Measurements from ENCODE around the gene THSD4. TPM values are rescaled to one million over a fixed set of nuclear protein-coding genes. Genes with fewer than 3 reads are reported as not detected.

THSD4 gene
- total and polyA plus RNA-seq, 2 of the 8 experiments (the other 6 are each of a cell fraction or from before 2014, with no cell fraction given) = 2.5 to 6.2 TPM

DNA sequence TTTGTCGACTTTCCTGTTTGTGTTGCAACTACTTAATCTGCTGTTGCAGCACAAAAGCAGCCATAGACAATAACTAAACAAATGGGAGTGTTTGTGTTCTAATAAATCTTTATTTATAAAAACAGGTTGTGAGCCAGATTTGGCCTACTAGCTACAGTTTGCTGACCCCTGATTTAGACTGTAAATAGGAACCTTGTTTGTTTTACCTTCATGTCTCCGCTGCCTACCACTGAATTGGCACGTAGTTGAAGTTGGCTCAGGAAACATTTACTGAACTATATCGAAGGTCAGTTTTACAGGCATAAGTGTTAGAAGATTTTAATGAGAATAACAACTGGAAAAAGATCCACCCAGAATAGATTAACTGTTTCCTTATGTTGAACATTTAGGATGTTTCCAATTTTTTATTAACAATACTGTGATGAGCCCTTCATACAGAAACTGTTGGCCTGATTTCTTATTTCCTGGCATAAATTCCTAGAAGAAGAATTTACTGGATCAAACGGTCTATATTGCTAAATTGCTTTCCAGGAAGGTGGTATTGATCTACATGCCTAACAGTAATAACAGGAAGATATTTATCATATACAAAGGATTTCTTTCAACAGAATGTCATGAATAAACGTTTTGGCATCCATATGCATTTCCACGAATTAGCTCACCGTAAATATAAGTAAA is 538.9 kb downstream of the THSD4 start:
- 65% methylated on average over 8 of the region's 8 CpGs; no CpG with 5 or more reads in 1 of the 2 experiments for WGBS, 2 experiments (ENCODE audit: extremely low coverage in 1 of 2, insufficient coverage in 1 of 2, insufficient read length in 1 of 2, insufficient replicate concordance in 2 of 2, low coverage in 1 of 2, low lambda C conversion rate in 2 of 2, missing lambda C conversion rate in 1 of 2)
- Histone ChIP-seq H3K18ac (ENCODE audit: extremely low read depth, low read length) (no peak overlapping the region), H3K4me3 (ENCODE audit: extremely low read depth in 1 of 4, insufficient read depth in 2 of 4, low read depth in 3 of 4, low read length in 4 of 4) (no peak overlapping the region), H2BK5ac (ENCODE audit: low read depth, low read length) (no peak overlapping the region), H3K14ac (ENCODE audit: insufficient read length) (no peak overlapping the region), H3K4me1 (replicated peaks in 1 of 4; ENCODE audit: control insufficient read depth in 3 of 4, insufficient read depth in 4 of 4, low read length in 3 of 4) (peaks cover 0 to 8% (median 1%) of the 10 kb centered on the region in 4 experiments; a peak in 2 of 7 replicates), H3K4ac (replicated peaks; ENCODE audit: insufficient read length, low read depth, low read length) (no peak overlapping the region), H2BK20ac (ENCODE audit: low read length) (no peak overlapping the region), H4K5ac (ENCODE audit: insufficient read length, low read depth, low read length) (no peak overlapping the region), H2AK5ac (ENCODE audit: low read depth, low read length) (no peak overlapping the region), H2BK120ac (replicated peaks; ENCODE audit: low read depth, low read length) (no peak overlapping the region), H3K79me1 (ENCODE audit: low read depth, low read length) (no peaks in the 10 kb centered on the region), H3K27ac (ENCODE audit: low read depth, low read length) (no peak overlapping the region), H3K27me3 (replicated peaks in 1 of 4; ENCODE audit: control insufficient read depth in 3 of 4, extremely low read depth in 1 of 4, insufficient read depth in 3 of 4, low read length in 3 of 4) (no peaks in the 10 kb centered on the region), H3K9ac (replicated peaks in 1 of 4; ENCODE audit: extremely low read depth in 1 of 4, low read depth in 3 of 4, low read length in 3 of 4) (no peak overlapping the region), H4K8ac (ENCODE audit: extremely low read depth, insufficient read depth, low read length) (no peak overlapping the region), H3K9me3 (ENCODE audit: insufficient read depth in 2 of 2, low read depth in 1 of 2, low read length in 1 of 2) (no peaks in the 10 kb centered on the region), H3K56ac (replicated peaks; ENCODE audit: insufficient read length, low read depth, low read length) (no peak overlapping the region), H3K4me2 (ENCODE audit: insufficient read depth in 1 of 2, low read depth in 2 of 2, low read length in 2 of 2) (no peak overlapping the region), H3K23me2 (ENCODE audit: low read depth, low read length) (no peaks in the 10 kb centered on the region), H2BK12ac (ENCODE audit: low read depth, low read length) (no peak overlapping the region), H3K23ac (ENCODE audit: insufficient read length) (no peak overlapping the region), H2BK15ac (ENCODE audit: low read length) (no peak overlapping the region), H4K20me1 (replicated peaks in 1 of 2; ENCODE audit: control insufficient read depth in 1 of 2, insufficient read depth in 2 of 2, low read length in 2 of 2) (peaks cover 0 to 1% of the 10 kb centered on the region in 2 experiments), H4K91ac (replicated peaks; ENCODE audit: insufficient read length, low read length) (no peak overlapping the region), H3K79me2 (ENCODE audit: control insufficient read depth in 1 of 2, insufficient read depth in 2 of 2, low read length in 2 of 2) (no peaks in the 10 kb centered on the region), H2AFZ (ENCODE audit: low read length) (no peak overlapping the region), H3K36me3 (ENCODE audit: control insufficient read depth in 2 of 4, insufficient read depth in 4 of 4, low read length in 3 of 4) (no peaks in the 10 kb centered on the region)
- POLR2A ChIA-PET (ENCODE audit: partially characterized antibody) = no interaction called here
- CTCF ChIA-PET (ENCODE audit: partially characterized antibody) = interaction anchor here (1.7 to 10.1 kb wide), 3 partner anchors 11 to 89 kb away, joined by 6 to 122 read pairs (median 6); no protein-coding TSS in a partner anchor
- DNase-seq (ENCODE audit: low read depth in 1 of 2, low spot score in 2 of 2) (no peak), FAIRE-seq (no peak)
- TF ChIP-seq CREB1 (IDR thresholded peaks at IDR 0.05) = no peak
- TF ChIP-seq RFX5 (IDR thresholded peaks at IDR 0.05; ENCODE audit: borderline replicate concordance, low read depth, low read length) = no peak
- TF ChIP-seq, protein P1, sequence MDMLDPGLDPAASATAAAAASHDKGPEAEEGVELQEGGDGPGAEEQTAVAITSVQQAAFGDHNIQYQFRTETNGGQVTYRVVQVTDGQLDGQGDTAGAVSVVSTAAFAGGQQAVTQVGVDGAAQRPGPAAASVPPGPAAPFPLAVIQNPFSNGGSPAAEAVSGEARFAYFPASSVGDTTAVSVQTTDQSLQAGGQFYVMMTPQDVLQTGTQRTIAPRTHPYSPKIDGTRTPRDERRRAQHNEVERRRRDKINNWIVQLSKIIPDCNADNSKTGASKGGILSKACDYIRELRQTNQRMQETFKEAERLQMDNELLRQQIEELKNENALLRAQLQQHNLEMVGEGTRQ (IDR thresholded peaks at IDR 0.05; ENCODE audit: low read length) = no peak
- no peak for TF ChIP-seq SP1 (IDR thresholded peaks at IDR 0.05; ENCODE audit: low read depth, low read length)
- no peak for TF ChIP-seq SAP30 (IDR thresholded peaks at IDR 0.05; ENCODE audit: insufficient read depth, insufficient replicate concordance, low read length)
- TF ChIP-seq RXRA (IDR thresholded peaks at IDR 0.05; ENCODE audit: insufficient read depth, low read depth, low read length) = no peak
- no peak for TF ChIP-seq CHD2 (IDR thresholded peaks at IDR 0.05; ENCODE audit: low read length)
- no peak for TF ChIP-seq YY1 (IDR thresholded peaks at IDR 0.05; ENCODE audit: low read depth, low read length)
- no peak for TF ChIP-seq TAF1 (IDR thresholded peaks at IDR 0.05; ENCODE audit: low read depth, low read length)
- TF ChIP-seq, protein P2, sequence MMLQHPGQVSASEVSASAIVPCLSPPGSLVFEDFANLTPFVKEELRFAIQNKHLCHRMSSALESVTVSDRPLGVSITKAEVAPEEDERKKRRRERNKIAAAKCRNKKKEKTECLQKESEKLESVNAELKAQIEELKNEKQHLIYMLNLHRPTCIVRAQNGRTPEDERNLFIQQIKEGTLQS (IDR thresholded peaks at IDR 0.05; ENCODE audit: insufficient read depth, low read depth, low read length) = no peak
- no peak for TF ChIP-seq PHF8 (conservative IDR thresholded peaks at IDR 0.05; ENCODE audit: low read depth, low read length)
- TF ChIP-seq GABPA (IDR thresholded peaks at IDR 0.05; ENCODE audit: borderline replicate concordance, insufficient read depth, low read length) = no peak

Measured in H1 (cell line).